ENCODE measurements around the gene SNX25. TPM values are rescaled to one million over a fixed set of nuclear protein-coding genes. Genes with fewer than 3 reads are reported as not detected.

The SNX25 gene
- total RNA-seq, 4 donors from 2014 or later, result 5.5 to 18.9 (median 7.5) TPM

DNA sequence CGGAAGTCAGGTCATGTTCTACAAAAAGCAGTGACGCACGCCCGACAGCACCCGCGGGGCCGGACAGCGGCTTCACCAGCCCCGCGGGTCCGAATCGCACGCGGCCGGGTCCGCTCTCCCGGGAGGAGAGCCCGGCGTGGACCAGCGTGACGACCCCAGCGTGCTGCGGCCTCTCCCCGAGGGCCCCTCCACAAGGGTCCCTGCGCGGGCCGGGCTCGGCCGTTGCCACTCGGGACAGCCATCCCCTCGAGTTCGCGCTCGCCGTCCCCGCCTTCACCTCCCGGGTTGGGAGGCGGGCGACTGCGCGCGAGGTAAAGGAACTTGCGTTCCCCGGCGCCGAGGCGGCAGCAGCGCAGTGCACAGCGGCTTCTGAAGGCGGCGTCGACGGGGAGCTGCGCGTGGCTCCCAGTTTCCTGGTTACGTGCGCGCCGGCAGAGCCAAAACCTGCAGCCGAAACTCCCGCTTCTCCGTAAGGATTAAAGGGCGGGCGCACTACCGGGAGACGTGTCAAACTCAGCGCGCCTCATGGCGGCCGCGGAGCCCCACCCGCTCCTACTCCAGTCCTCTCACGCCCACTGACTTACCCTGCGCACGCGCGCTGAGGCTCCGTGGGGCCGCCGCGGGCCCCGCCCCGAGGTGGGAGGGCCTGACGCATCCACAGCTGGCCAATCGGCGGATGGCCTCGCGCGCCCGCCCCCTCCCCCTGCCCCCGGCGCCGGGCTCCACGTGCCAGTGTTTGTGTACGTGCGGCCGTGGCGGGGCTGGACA is 186.7 kb downstream of the SNX25 start:
- Histone ChIP-seq H3K36me3 (peaks cover 0 to 21% (median 0%) of the 10 kb centered on the region in 3 donors), H3K27ac (peak overlapping the region; percentile 95 to 100 (median 98)), H3K4me1 (peaks cover 7 to 56% (median 19%) of the 10 kb centered on the region in 3 donors), H3K4me3 (peak overlapping the region; percentile 54 to 85 (median 76)), H3K27me3 (no peaks in the 10 kb centered on the region), H3K9me3 (no peaks in the 10 kb centered on the region)
- TF ChIP-seq, protein P1, sequence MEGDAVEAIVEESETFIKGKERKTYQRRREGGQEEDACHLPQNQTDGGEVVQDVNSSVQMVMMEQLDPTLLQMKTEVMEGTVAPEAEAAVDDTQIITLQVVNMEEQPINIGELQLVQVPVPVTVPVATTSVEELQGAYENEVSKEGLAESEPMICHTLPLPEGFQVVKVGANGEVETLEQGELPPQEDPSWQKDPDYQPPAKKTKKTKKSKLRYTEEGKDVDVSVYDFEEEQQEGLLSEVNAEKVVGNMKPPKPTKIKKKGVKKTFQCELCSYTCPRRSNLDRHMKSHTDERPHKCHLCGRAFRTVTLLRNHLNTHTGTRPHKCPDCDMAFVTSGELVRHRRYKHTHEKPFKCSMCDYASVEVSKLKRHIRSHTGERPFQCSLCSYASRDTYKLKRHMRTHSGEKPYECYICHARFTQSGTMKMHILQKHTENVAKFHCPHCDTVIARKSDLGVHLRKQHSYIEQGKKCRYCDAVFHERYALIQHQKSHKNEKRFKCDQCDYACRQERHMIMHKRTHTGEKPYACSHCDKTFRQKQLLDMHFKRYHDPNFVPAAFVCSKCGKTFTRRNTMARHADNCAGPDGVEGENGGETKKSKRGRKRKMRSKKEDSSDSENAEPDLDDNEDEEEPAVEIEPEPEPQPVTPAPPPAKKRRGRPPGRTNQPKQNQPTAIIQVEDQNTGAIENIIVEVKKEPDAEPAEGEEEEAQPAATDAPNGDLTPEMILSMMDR (IDR thresholded peaks at IDR 0.05), result no peak
- peak in 3 of 4 donors; percentile 73 to 84 (median 83) for TF ChIP-seq POLR2A (IDR thresholded peaks at IDR 0.05)
- WGBS, 2 donors, result 0% methylated on average over 1 to 3 of the region's 98 CpGs
- peak; percentile 76 for DNase-seq
- intact Hi-C loops (cut with DNase I), result loop anchor here (10.0 kb wide), 1 partner anchor 191 kb away; the partner anchor contains the start of genes CFAP97 and SNX25

DNA sequence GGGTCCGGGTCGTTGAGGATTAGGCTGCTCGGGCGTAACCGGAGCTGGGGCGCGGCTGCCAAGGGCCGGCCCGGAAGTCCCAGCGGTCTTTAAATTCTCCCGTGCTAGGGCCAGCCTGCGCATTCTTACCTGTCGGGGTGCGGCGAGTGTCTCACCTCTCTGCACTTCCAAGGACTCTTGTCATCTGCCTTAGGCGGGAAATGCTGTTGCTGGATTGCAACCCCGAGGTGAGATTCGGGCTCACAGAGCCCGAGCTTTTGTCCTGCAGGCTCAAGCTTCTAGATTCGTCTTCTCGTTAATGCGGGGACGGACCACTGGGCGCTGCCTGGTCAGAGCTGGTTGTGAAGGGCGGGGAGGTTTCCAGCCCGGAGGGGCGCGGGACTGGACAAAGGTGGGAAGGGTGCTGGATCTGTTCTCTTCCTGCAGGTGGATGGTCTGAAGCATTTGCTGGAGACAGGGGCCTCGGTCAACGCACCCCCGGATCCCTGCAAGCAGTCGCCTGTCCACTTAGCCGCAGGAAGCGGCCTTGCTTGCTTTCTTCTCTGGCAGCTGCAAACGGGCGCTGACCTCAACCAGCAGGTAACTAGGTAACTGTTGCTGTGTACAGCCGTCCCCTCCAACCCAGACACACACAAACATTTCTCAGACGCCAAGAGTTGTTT is 187.5 kb downstream of the SNX25 start, which contains the start of gene ANKRD37:
ANKRD37 (plus strand) TSS at position 118 of the 662 bp plus-strand sequence; CDS start at position 201, 83 bp downstream.
- Histone ChIP-seq H3K36me3 (peaks cover 0 to 28% (median 0%) of the 10 kb centered on the region in 3 donors), H3K4me1 (peaks cover 7 to 56% (median 19%) of the 10 kb centered on the region in 3 donors), H3K27me3 (no peaks in the 10 kb centered on the region), H3K4me3 (peak within 1 kb of the TSS; percentile 54 to 85 (median 76)), H3K27ac (peak within 1 kb of the TSS; percentile 95 to 100 (median 98)), H3K9me3 (no peaks in the 10 kb centered on the region)
- intact Hi-C loops (cut with DNase I), result loop anchor here (10.0 kb wide), 1 partner anchor 192 kb away; the partner anchor contains the start of genes CFAP97 and SNX25
- WGBS, 2 donors, result 3 to 10% methylated on average over 18 to 19 of the region's 38 CpGs
- DNase-seq, result no peak
- TF ChIP-seq, protein P1 (IDR thresholded peaks at IDR 0.05), result peak in 2 of 6 experiments; percentile 18
- TF ChIP-seq POLR2A (IDR thresholded peaks at IDR 0.05), result peak in 1 of 4 donors; percentile 52

DNA sequence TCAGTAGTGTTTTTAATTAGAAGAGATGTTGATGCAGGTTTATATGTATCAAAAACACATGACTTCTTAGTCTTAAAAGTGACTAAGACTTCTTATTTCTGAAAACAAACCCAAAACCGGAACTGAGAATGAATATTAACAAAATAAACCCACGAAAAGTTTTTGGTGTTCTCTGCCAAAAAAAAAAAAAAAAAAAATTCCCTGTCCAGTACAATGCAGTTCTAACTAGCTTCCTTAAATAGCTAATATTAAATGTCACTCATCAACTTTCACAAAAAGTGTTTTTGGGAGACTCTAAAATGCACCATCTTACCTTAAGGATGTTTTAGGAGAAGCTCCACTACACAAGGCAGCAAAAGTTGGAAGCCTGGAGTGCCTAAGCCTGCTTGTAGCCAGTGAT is 189.2 kb downstream of the SNX25 start:
- Histone ChIP-seq H3K4me1 (peaks cover 7 to 56% (median 19%) of the 10 kb centered on the region in 3 donors), H3K27ac (peak overlapping the region; percentile 17 to 100 (median 64)), H3K4me3 (peak overlapping the region in 1 of 4 donors; percentile 67), H3K27me3 (no peaks in the 10 kb centered on the region), H3K9me3 (no peaks in the 10 kb centered on the region), H3K36me3 (peaks cover 0 to 46% (median 0%) of the 10 kb centered on the region in 3 donors)
- no peak for DNase-seq
- intact Hi-C loops (cut with DNase I), result loop anchor here (10.0 kb wide), 1 partner anchor 194 kb away; the partner anchor contains the start of genes CFAP97 and SNX25
- TF ChIP-seq, protein P1 (IDR thresholded peaks at IDR 0.05), result no peak
- WGBS, 2 donors, result 11 to 15% methylated on average over 2 of the region's 2 CpGs

GRCh38 chr4:185399466-185399865 is 190.1 kb downstream of the SNX25 start:
- H3K27me3 ChIP-seq, result no peaks in the 10 kb centered on the region
- WGBS, 2 donors, result 12 to 54% methylated on average over 8 of the region's 8 CpGs
- no peaks in the 10 kb centered on the region for H3K9me3 ChIP-seq
- H3K36me3 ChIP-seq, result peaks cover 0 to 53% (median 0%) of the 10 kb centered on the region in 3 donors
- H3K4me1 ChIP-seq, result peaks cover 7 to 50% (median 19%) of the 10 kb centered on the region in 3 donors
- TF ChIP-seq, protein P1 (IDR thresholded peaks at IDR 0.05), result no peak
- TF ChIP-seq POLR2A (IDR thresholded peaks at IDR 0.05), result no peak
- peak overlapping the region in 3 of 4 donors; percentile 22 to 67 (median 45) for H3K4me3 ChIP-seq
- H3K27ac ChIP-seq, result peak overlapping the region; percentile 17 to 100 (median 64)
- no peak for DNase-seq
- intact Hi-C loops (cut with DNase I), result loop anchor here (10.0 kb wide), 1 partner anchor 195 kb away; the partner anchor contains the start of genes CFAP97 and SNX25

Measured in esophagus squamous epithelium (tissue), 5 donors.